ENCODE measurements around the gene KCNN1. TPM values are rescaled to one million over a fixed set of nuclear protein-coding genes. Genes with fewer than 3 reads are reported as not detected.

The KCNN1 gene
- total and polyA plus RNA-seq, 2 of the 13 experiments (the other 11 are each of a cell fraction or from before 2014, with no cell fraction given): 0.04 TPM; not detected in 1

GRCh38 chr19:18029617-18030338 is 62.9 kb downstream of the KCNN1 start (continued):
- TF ChIP-seq PTBP1 (IDR thresholded peaks at IDR 0.05; ENCODE audit: low read depth, low read length, poor library complexity, severe bottlenecking): no peak
- no peak for TF ChIP-seq ZNF543 (CRISPR knock-in tag; IDR thresholded peaks at IDR 0.05)
- no peak for TF ChIP-seq ZC3H13 (CRISPR knock-in tag; IDR thresholded peaks at IDR 0.05)
- no peak for TF ChIP-seq ZNF572 (CRISPR knock-in tag; IDR thresholded peaks at IDR 0.05)
- no peak for TF ChIP-seq SP2 (CRISPR knock-in tag; IDR thresholded peaks at IDR 0.05)
- no peak for TF ChIP-seq ZNF557 (CRISPR knock-in tag; IDR thresholded peaks at IDR 0.05)
- TF ChIP-seq HOXA7 (CRISPR knock-in tag; IDR thresholded peaks at IDR 0.05): no peak
- TF ChIP-seq MIER3 (CRISPR knock-in tag; IDR thresholded peaks at IDR 0.05; ENCODE audit: borderline replicate concordance): peak; percentile 64; the same call in 1 of the 2 replicates
- TF ChIP-seq CBFB (CRISPR knock-in tag; IDR thresholded peaks at IDR 0.05): no peak
- TF ChIP-seq GMEB2 (CRISPR knock-in tag; IDR thresholded peaks at IDR 0.05; ENCODE audit: low read depth): no peak
- no peak for TF ChIP-seq ATRX (CRISPR knock-in tag; IDR thresholded peaks at IDR 0.05; ENCODE audit: borderline replicate concordance)
- no peak for TF ChIP-seq NBN (conservative IDR thresholded peaks at IDR 0.05)
- no peak for TF ChIP-seq SP140L (CRISPR knock-in tag; IDR thresholded peaks at IDR 0.05; ENCODE audit: borderline replicate concordance)
- TF ChIP-seq DNMT3B (CRISPR knock-in tag; conservative IDR thresholded peaks at IDR 0.05): no peak
- no peak for TF ChIP-seq MTERF4 (CRISPR knock-in tag; IDR thresholded peaks at IDR 0.05)
- TF ChIP-seq PAX8 (CRISPR knock-in tag; IDR thresholded peaks at IDR 0.05; ENCODE audit: borderline replicate concordance): no peak
- no peak for TF ChIP-seq ASH2L (IDR thresholded peaks at IDR 0.05; ENCODE audit: insufficient read length, low read depth, low read length)
- no peak for TF ChIP-seq ZNF280B (CRISPR knock-in tag; IDR thresholded peaks at IDR 0.05; ENCODE audit: borderline replicate concordance)
- TF ChIP-seq ZNF652 (CRISPR knock-in tag; IDR thresholded peaks at IDR 0.05; ENCODE audit: borderline replicate concordance, low read depth): no peak
- no peak for TF ChIP-seq ZNF143 (CRISPR knock-in tag; IDR thresholded peaks at IDR 0.05)
- TF ChIP-seq NFIC (IDR thresholded peaks at IDR 0.05; ENCODE audit: low read length): peak; percentile 59; the same call in 1 of the 2 replicates
- 0 out of 2 replicates have a peak, but pooled peaks have one; percentile 47 for TF ChIP-seq IKZF5 (CRISPR knock-in tag; IDR thresholded peaks at IDR 0.05)
- no peak for TF ChIP-seq ZNF615 (CRISPR knock-in tag; IDR thresholded peaks at IDR 0.05; ENCODE audit: borderline replicate concordance)
- no peak for TF ChIP-seq AGO1 (IDR thresholded peaks at IDR 0.05; ENCODE audit: low read depth, low read length, poor library complexity, severe bottlenecking)
- TF ChIP-seq ZFP62 (CRISPR knock-in tag; IDR thresholded peaks at IDR 0.05): no peak
- TF ChIP-seq GABPB1 (CRISPR knock-in tag; IDR thresholded peaks at IDR 0.05): no peak
- TF ChIP-seq ZBTB7A (CRISPR knock-in tag; IDR thresholded peaks at IDR 0.05): no peak
